ENCODE measurements around the gene CXCL16. TPM values are rescaled to one million over a fixed set of nuclear protein-coding genes. Genes with fewer than 3 reads are reported as not detected.
A peak's percentile ranks its signal among the peaks of the same experiment; 100 is the strongest.

The CXCL16 gene
- 1 to 10 TPM; 4.9 to 6.1 TPM for total RNA-seq

DNA sequence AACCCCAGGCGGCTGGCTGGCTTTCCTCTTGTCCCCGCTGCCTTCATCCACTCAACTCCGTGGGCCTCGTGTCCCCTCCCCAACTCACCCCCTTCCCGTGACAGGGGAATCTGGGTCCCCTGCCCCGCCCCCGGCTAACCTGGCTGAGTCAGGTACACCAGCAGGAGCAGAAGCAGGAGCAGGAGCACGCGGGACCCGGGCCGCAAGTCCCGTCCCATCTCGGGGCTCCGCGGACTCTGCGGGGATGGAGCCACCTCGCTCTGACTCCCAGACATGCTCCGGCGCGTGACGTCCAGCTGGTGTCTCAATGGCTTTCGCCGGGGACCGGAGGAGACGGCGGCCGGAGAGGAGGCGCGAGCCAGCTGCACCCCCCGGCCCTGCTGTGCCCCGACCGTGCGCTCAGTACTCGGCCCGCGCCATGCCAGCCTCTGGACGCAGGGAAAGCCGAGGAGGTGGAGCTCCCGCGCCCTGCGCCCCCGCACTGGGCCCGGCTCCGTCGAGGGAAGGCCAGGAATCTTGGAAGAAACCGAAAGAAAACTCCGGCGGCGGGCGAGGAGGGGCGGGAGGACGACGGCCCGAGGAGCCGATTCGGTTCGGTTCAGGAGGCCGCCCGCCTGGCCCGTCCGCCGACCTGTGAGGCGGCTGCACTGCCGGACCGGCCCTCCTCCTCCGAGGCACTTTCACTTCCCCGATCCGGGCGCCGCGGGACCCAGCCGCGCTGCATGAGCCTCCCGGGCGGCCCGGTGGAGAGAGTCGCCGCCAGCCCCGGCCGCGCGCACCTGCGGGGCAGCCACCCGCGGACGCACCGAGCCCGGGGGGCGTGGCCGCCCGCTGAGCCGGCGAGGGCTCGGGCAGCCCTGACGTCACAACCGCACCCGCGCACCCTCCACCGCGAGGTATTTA lies at the start of gene CXCL16, which contains the start of gene ZMYND15:
TSS of gene CXCL16 (minus strand) at position 807 of the 903 bp plus-strand sequence. CDS start at position 218, 589 bp downstream.
TSS of gene ZMYND15 (plus strand) at position 712 of the 903 bp plus-strand sequence. CDS start 716 bp downstream, outside the sequence.
- H3K9me3 Mint-ChIP-seq: no peaks in the 10 kb centered on the region
- H3K36me3 Mint-ChIP-seq: no peaks in the 10 kb centered on the region
- ATAC-seq (peak; percentile 66 to 75), DNase-seq (ENCODE audit: low spot score in 2 of 2) (peak in 1 of 2 donors; percentile 50)
- peak within 1 kb of the TSS in 1 of 2 donors; percentile 66 for H3K27ac Mint-ChIP-seq

GRCh38 chr17:4788807-4789700 lies 49.3 kb upstream of the CXCL16 start, which contains the start of gene GLTPD2:
GLTPD2 (plus strand) TSS chr17:4788964; CDS start chr17:4789012, 48 bp downstream.
- Mint-ChIP-seq H3K36me3 (no peaks in the 10 kb centered on the region), H3K9me3 (no peaks in the 10 kb centered on the region), H3K27ac (peak within 1 kb of the TSS in 1 of 2 donors; percentile 87)
- DNase-seq (ENCODE audit: low spot score in 2 of 2): no peak
- ATAC-seq: no peak

- Mint-ChIP-seq H3K9me3 (no peaks in the 10 kb centered on the region), H3K36me3 (no peaks in the 10 kb centered on the region), H3K27ac (no peak overlapping the region)
- ATAC-seq (no peak), DNase-seq (ENCODE audit: low spot score in 2 of 2) (no peak)
These were observed 48.6 kb upstream of the CXCL16 start for GRCh38 chr17:4788159-4788806.

GRCh38 chr17:4786516-4786915 lies 46.8 kb upstream of the CXCL16 start:
- H3K9me3 Mint-ChIP-seq: no peaks in the 10 kb centered on the region
- no peak for ATAC-seq
- H3K27ac Mint-ChIP-seq: no peak overlapping the region
- H3K36me3 Mint-ChIP-seq: no peaks in the 10 kb centered on the region
- DNase-seq (ENCODE audit: low spot score in 2 of 2): no peak

GRCh38 chr17:4786106-4786511 lies 46.4 kb upstream of the CXCL16 start, which contains the start of gene VMO1:
VMO1 (minus strand) TSS chr17:4786364; CDS start chr17:4786352, 12 bp downstream.
- H3K27ac Mint-ChIP-seq: no peak within 1 kb of the TSS
- H3K36me3 Mint-ChIP-seq: no peaks in the 10 kb centered on the region
- H3K9me3 Mint-ChIP-seq: no peaks in the 10 kb centered on the region
- ATAC-seq (no peak), DNase-seq (ENCODE audit: low spot score in 2 of 2) (no peak)

DNA sequence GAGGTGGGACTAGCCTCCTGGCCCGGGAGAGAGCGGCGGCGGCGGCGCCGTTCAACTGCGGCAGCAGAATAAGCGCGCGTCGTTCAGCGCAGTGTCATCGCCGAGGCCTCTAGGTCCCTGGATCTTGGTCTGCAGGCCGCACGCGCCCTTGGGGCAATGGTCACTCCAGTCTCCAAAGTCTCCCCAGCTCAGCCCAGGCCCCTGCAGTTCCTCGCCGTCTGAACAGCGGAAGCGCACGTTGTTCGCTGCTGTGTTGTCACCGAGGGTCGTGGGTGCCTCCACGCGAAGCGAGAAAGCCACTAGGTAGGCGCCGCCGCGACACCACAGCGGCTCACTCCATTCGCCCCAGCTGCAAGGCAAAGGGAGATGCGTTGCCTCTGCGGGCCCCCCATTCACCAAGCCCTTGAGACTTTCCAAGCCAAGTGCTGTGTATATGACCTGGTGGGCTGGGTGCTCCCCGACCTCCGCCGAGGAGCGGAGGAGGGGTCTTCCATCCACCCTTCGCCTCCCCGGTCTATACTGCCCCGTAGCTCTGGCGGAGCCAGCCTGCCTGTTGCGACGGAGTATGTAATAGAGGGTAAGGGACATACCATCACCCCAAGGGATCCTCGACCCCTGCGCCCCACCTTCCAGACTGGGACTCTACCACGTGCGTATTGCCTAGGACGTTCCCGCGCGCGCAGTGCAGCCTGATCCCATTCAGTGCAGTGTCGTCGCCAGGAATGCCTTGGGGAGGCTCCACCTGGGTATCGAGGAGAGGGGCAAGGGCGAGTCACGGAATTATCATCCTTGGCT lies 45.8 kb upstream of the CXCL16 start:
- DNase-seq (ENCODE audit: low spot score in 2 of 2): peak in 1 of 2 donors; percentile 27
- no peaks in the 10 kb centered on the region for H3K36me3 Mint-ChIP-seq
- no peaks in the 10 kb centered on the region for H3K9me3 Mint-ChIP-seq
- no peak for ATAC-seq
- no peak overlapping the region for H3K27ac Mint-ChIP-seq

DNA sequence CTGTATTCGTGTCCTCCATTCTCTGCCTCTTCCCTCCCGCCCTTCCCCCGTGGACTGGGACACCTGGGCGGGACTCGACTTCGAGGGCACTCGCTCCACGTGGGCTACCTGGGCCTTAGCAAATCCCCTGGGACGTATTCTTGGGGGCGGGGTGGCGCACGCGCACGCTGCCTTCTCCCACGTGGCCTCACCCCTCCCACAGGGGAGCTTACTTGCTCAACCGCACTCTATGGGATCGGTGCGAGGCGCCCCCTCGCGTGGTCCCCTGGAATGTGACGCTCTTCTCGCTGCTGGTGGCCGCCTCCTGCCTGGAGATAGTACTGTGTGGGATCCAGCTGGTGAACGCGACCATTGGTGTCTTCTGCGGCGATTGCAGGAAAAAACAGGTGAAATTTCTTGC lies 42.9 kb upstream of the CXCL16 start:
- H3K27ac Mint-ChIP-seq: no peak overlapping the region
- no peaks in the 10 kb centered on the region for H3K36me3 Mint-ChIP-seq
- ATAC-seq: peak; percentile 39 to 41
- peak in 1 of 2 donors; percentile 12 for DNase-seq (ENCODE audit: low spot score in 2 of 2)
- H3K9me3 Mint-ChIP-seq: no peaks in the 10 kb centered on the region

- Mint-ChIP-seq H3K27ac (no peak overlapping the region), H3K36me3 (no peaks in the 10 kb centered on the region), H3K9me3 (no peaks in the 10 kb centered on the region)
- ATAC-seq: no peak
- no peak for DNase-seq (ENCODE audit: low spot score in 2 of 2)
These were observed 40.7 kb upstream of the CXCL16 start for GRCh38 chr17:4780325-4780955.

GRCh38 chr17:4777969-4778760 lies 38.4 kb upstream of the CXCL16 start:
- DNase-seq (ENCODE audit: low spot score in 2 of 2) (no peak), ATAC-seq (no peak)
- H3K27ac Mint-ChIP-seq: no peak overlapping the region
- H3K36me3 Mint-ChIP-seq: no peaks in the 10 kb centered on the region
- H3K9me3 Mint-ChIP-seq: no peaks in the 10 kb centered on the region

DNA sequence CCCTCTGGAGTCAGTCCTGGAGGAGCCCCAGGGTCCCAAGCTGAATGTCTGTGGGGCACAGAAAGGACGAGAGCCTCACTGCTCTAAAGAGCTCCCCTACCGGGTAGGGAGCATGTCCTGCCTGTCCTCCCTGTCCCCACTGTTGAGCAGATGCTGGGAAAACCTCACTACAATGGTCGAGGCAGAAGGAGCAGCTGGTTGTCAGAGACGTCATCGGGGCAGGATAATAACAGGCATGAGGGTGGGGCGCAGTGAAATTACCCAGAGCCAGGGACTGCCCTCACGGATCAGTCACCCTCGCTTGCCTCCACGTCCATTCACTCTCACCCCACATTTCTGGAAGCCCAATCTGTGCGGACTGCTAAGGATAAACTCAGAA lies 32.5 kb upstream of the CXCL16 start:
- DNase-seq (ENCODE audit: low spot score in 2 of 2): no peak
- no peak for ATAC-seq
- Mint-ChIP-seq H3K36me3 (no peaks in the 10 kb centered on the region), H3K27ac (no peak overlapping the region), H3K9me3 (no peaks in the 10 kb centered on the region)

DNA sequence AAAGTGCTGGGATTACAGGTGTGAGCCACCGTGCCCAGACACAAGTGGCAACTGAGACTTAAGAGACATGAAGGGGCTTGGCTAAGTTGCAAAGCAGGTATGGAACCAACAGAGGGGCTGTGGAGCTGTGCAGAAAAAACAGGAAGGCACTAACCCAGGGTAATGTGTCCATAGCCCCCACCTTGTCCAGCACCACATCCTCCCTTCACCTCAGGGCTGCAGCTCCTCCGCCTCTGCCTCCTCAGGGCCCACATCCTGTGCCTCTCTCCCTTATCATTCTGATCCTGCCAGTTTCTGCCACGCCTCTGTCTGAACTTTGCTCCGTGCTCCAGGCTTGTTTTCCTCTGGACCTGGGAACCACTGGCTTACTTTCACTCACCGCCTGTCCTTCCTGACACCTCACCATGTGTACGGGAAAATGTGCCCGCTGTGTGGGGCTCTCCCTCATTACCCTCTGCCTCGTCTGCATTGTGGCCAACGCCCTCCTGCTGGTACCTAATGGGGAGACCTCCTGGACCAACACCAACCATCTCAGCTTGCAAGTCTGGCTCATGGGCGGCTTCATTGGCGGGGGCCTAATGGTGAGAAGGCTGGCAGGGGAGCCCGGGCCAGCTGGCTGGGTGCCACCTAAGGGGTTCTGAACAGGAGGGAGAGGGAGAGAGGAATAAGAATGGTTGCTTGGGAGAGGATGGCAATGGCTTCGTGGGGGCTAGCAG lies 31.9 kb upstream of the CXCL16 start, which contains the start of gene TM4SF5:
TSS of gene TM4SF5 (plus strand) at position 368 of the 716 bp plus-strand sequence. CDS start at position 405, 37 bp downstream.
- Mint-ChIP-seq H3K9me3 (no peaks in the 10 kb centered on the region), H3K27ac (no peak within 1 kb of the TSS)
- DNase-seq (ENCODE audit: low spot score in 2 of 2): no peak

GRCh38 chr17:4769628-4770027 lies 29.9 kb upstream of the CXCL16 start:
- Mint-ChIP-seq H3K27ac (no peak overlapping the region), H3K36me3 (no peaks in the 10 kb centered on the region), H3K9me3 (no peaks in the 10 kb centered on the region)
- ATAC-seq (peak in 1 of 2 donors; percentile 52), DNase-seq (ENCODE audit: low spot score in 2 of 2) (no peak)

More for the DNA sequence above, 31.9 kb upstream of the CXCL16 start, which contains the start of gene TM4SF5:
- no peaks in the 10 kb centered on the region for H3K36me3 Mint-ChIP-seq
- peak in 1 of 2 donors; percentile 20 for ATAC-seq

DNA sequence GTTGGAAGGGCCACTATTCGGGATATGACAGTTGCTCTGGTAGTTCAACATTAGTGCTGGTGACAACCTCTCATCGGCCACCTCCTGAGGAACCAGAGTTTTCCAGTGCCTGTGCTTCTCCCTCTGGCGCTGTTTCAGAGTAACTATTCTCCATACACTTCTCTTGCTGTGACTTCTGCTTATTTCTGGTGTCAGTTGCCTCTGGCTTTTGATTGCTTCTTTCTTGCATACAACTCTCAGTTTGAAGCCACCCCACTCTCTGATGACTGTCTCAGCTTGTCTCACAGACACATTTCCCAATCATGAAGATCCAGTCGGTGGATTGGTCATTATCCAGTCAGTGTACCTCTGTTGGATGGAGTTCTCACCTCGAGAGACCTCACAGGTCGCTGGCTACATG lies 28.6 kb upstream of the CXCL16 start:
- H3K9me3 Mint-ChIP-seq: no peaks in the 10 kb centered on the region
- H3K27ac Mint-ChIP-seq: no peak overlapping the region
- no peak for ATAC-seq
- no peaks in the 10 kb centered on the region for H3K36me3 Mint-ChIP-seq
- DNase-seq (ENCODE audit: low spot score in 2 of 2): no peak

GRCh38 chr17:4766723-4767122 lies 27.0 kb upstream of the CXCL16 start:
- H3K27ac Mint-ChIP-seq: no peak overlapping the region

More at GRCh38 chr17:4766723-4767122, 27.0 kb upstream of the CXCL16 start:
- no peaks in the 10 kb centered on the region for H3K36me3 Mint-ChIP-seq
- H3K9me3 Mint-ChIP-seq: no peaks in the 10 kb centered on the region
- no peak for ATAC-seq
- DNase-seq (ENCODE audit: low spot score in 2 of 2): no peak

Measured in activated naive CD4-positive, alpha-beta T cell treated with anti-CD3 and anti-CD28 coated beads, Interleukin-2, amount 50 U/mL, for 72 hours (primary cell).